Epidermal melanocyte (primary cell): ENCODE results near the gene KLHL42.

Experiments used
- DNase-seq: peaks from one replicate; pipeline ENCODE4 v3.0.0; 2011; ENCODE audit warnings: low spot score; ENCODE audit not compliant: insufficient read length

Gene KLHL42

GRCh38 chr12:27780612-27781408 lies 777 bp downstream of the KLHL42 start:
- no peak for DNase-seq

GRCh38 chr12:27781680-27782079 lies 1.6 kb downstream of the KLHL42 start:
- DNase-seq: no peak

- no peak for DNase-seq
Observed at GRCh38 chr12:27782481-27782880, 2.4 kb downstream of the KLHL42 start.

- no peak for DNase-seq
Observed at GRCh38 chr12:27785882-27786570, 6.0 kb downstream of the KLHL42 start.

- no peak for DNase-seq
Observed at GRCh38 chr12:27787559-27787958, 7.5 kb downstream of the KLHL42 start.

GRCh38 chr12:27790179-27790578 lies 10.1 kb downstream of the KLHL42 start:
- no peak for DNase-seq

- DNase-seq: no peak
Observed at GRCh38 chr12:27794818-27795584, 15.0 kb downstream of the KLHL42 start.

GRCh38 chr12:27796128-27796527 lies 16.1 kb downstream of the KLHL42 start:
- no peak for DNase-seq

GRCh38 chr12:27797301-27798025 lies 17.4 kb downstream of the KLHL42 start:
- DNase-seq: no peak

- no peak for DNase-seq
Observed at GRCh38 chr12:27800819-27801218, 20.8 kb downstream of the KLHL42 start.

GRCh38 chr12:27801630-27802029 lies 21.6 kb downstream of the KLHL42 start:
- DNase-seq: no peak

GRCh38 chr12:27802511-27802910 lies 22.5 kb downstream of the KLHL42 start:
- no peak for DNase-seq

GRCh38 chr12:27802936-27803335 lies 22.9 kb downstream of the KLHL42 start:
- DNase-seq: no peak

- no peak for DNase-seq
Observed at GRCh38 chr12:27805238-27805637, 25.2 kb downstream of the KLHL42 start.

GRCh38 chr12:27806259-27806658 lies 26.2 kb downstream of the KLHL42 start:
- DNase-seq: no peak

GRCh38 chr12:27807063-27807703 lies 27.1 kb downstream of the KLHL42 start:
- no peak for DNase-seq

- DNase-seq: no peak
Observed at GRCh38 chr12:27808841-27809240, 28.8 kb downstream of the KLHL42 start.

- no peak for DNase-seq
Observed at GRCh38 chr12:27810756-27811155, 30.7 kb downstream of the KLHL42 start.

- DNase-seq: no peak
Observed at GRCh38 chr12:27812502-27812901, 32.5 kb downstream of the KLHL42 start.

GRCh38 chr12:27814411-27814810 lies 34.4 kb downstream of the KLHL42 start:
- DNase-seq: peak; percentile 54
